Measurements from ENCODE around the gene CENPF.
"Not testable (repeated sequence)": the region's sequence is repeated elsewhere in the genome, so short reads cannot be mapped to it uniquely, and the experiment has no call there.

DNA sequence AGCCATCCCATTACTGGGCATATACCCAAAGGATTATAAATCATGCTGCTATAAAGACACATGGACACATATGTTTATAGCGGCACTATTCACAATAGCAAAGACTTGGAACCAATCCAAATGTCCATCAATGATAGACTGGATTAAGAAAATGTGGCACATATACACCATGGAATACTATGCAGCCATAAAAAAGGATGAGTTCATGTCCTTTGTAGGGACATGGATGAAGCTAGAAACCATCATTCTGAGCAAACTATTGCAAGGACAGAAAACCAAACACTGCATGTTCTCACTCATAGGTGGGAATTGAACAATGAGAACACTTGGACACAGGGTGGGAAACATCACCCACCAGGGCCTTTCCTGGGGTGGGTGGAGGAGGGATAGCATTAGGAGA is 72.5 kb downstream of the CENPF start:
- not testable (repeated sequence) for TF ChIP-seq CTCF (IDR thresholded peaks at IDR 0.05 in 4 of 5, conservative IDR thresholded peaks at IDR 0.05 in 1 of 5); POLR2A (IDR thresholded peaks at IDR 0.05)
